H9 (cell line): ENCODE data around the gene TFDP1. TPM values are rescaled to one million over a fixed set of nuclear protein-coding genes. Genes with fewer than 3 reads are reported as not detected.
A peak's percentile ranks its signal among the peaks of the same experiment; 100 is the strongest.

ENCODE experiments used
- DNase-seq: peaks from one replicate; pipeline ENCODE4 v3.0.0-alpha.2; 2017
- H2AFZ ChIP-seq: one replicate; pipeline ENCODE4 v1.6.1; 2013; ENCODE audit warnings: mild to moderate bottlenecking, low read length, control low read depth, moderate library complexity
- H2AK5ac ChIP-seq: 2 replicates; pipeline ENCODE4 v1.6.1; 2013; ENCODE audit warnings: low read length, control low read depth, mixed read lengths; ENCODE audit not compliant: insufficient read length
- H2BK120ac ChIP-seq: one replicate; pipeline ENCODE4 v1.6.1; 2013; ENCODE audit warnings: low read depth, mild to moderate bottlenecking, low read length, control low read depth, inconsistent platforms; ENCODE audit not compliant: poor library complexity, severe bottlenecking
- H2BK12ac ChIP-seq: 2 replicates; pipeline ENCODE4 v1.6.1; 2013; ENCODE audit warnings: low read length, control low read depth, mixed read lengths, low read depth; ENCODE audit not compliant: insufficient read length
- H2BK15ac ChIP-seq: 2 replicates; pipeline ENCODE4 v1.6.1; 2013; ENCODE audit warnings: low read depth, low read length, control low read depth
- H2BK20ac ChIP-seq: one replicate; pipeline ENCODE4 v1.6.1; 2013; ENCODE audit warnings: low read depth, mild to moderate bottlenecking, low read length, control low read depth, inconsistent platforms; ENCODE audit not compliant: poor library complexity, severe bottlenecking
- H2BK5ac ChIP-seq: 2 replicates; pipeline ENCODE4 v1.6.1; 2013; ENCODE audit warnings: low read length, control low read depth, mixed read lengths; ENCODE audit not compliant: insufficient read length
- H3K14ac ChIP-seq: 2 replicates; pipeline ENCODE4 v1.6.1; 2013; ENCODE audit warnings: low read length, control low read depth; ENCODE audit not compliant: insufficient read depth
- H3K18ac ChIP-seq: 2 replicates; pipeline ENCODE4 v1.6.1; 2013; ENCODE audit warnings: low read depth, mild to moderate bottlenecking, mixed read lengths, low read length, control low read depth; ENCODE audit not compliant: insufficient read length
- H3K23ac ChIP-seq: 2 replicates; pipeline ENCODE4 v1.6.1; 2013; ENCODE audit warnings: low read length, control low read depth, mixed read lengths, low read depth; ENCODE audit not compliant: insufficient read length
- H3K23me2 ChIP-seq: 2 replicates; pipeline ENCODE4 v1.6.1; 2013; ENCODE audit warnings: low read depth, mild to moderate bottlenecking, mixed read lengths, low read length, control low read depth; ENCODE audit not compliant: insufficient read length, poor library complexity, severe bottlenecking
- H3K27ac ChIP-seq: 2 replicates; pipeline ENCODE4 v1.5.1; 2013; ENCODE audit warnings: low read length, control low read depth, mixed read lengths, low read depth; ENCODE audit not compliant: insufficient read length
- H3K27me3 ChIP-seq: 2 replicates; pipeline ENCODE4 v1.6.1; 2013; ENCODE audit warnings: low read length, control low read depth, inconsistent platforms; ENCODE audit not compliant: insufficient read depth
- H3K4ac ChIP-seq: 2 replicates; pipeline ENCODE4 v1.6.1; 2013; ENCODE audit warnings: low read depth, mild to moderate bottlenecking, control low read depth, inconsistent platforms, low read length, moderate library complexity
- H3K4me1 ChIP-seq: 2 replicates; pipeline ENCODE4 v1.6.1; 2013; ENCODE audit warnings: low read length, control low read depth, inconsistent platforms; ENCODE audit not compliant: insufficient read depth
- H3K4me2 ChIP-seq: 2 replicates; pipeline ENCODE4 v1.6.1; 2013; ENCODE audit warnings: low read length, control low read depth, mixed read lengths; ENCODE audit not compliant: insufficient read length, insufficient read depth
- H3K56ac ChIP-seq: 2 replicates; pipeline ENCODE4 v1.6.1; 2013; ENCODE audit warnings: low read depth, mild to moderate bottlenecking, mixed read lengths, low read length, control low read depth; ENCODE audit not compliant: insufficient read length
- H3K79me1 ChIP-seq: 2 replicates; pipeline ENCODE4 v1.6.1; 2013; ENCODE audit warnings: low read depth, mild to moderate bottlenecking, moderate library complexity, low read length, control low read depth, inconsistent platforms; ENCODE audit not compliant: insufficient read depth, poor library complexity, severe bottlenecking
- H3K79me2 ChIP-seq: 2 replicates; pipeline ENCODE4 v1.6.1; 2013; ENCODE audit warnings: low read length, control low read depth, inconsistent platforms; ENCODE audit not compliant: insufficient read depth
- H3K9ac ChIP-seq: 2 replicates; pipeline ENCODE4 v1.6.1; 2013; ENCODE audit warnings: low read length, control low read depth, mixed read lengths; ENCODE audit not compliant: insufficient read length; ENCODE audit errors: extremely low read depth
- H3K9me3 ChIP-seq: one replicate; pipeline ENCODE4 v1.6.1; 2013; ENCODE audit warnings: low read depth, low read length, inconsistent platforms; ENCODE audit not compliant: control insufficient read depth
- H3T11ph ChIP-seq: one replicate; pipeline ENCODE4 v1.6.1; 2013; ENCODE audit warnings: mild to moderate bottlenecking, low read length, control low read depth, inconsistent platforms
- H4K20me1 ChIP-seq: one replicate; pipeline ENCODE4 v1.6.1; 2013; ENCODE audit not compliant: control insufficient read depth, insufficient read length, insufficient read depth
- H4K5ac ChIP-seq: 2 replicates; pipeline ENCODE4 v1.6.1; 2013; ENCODE audit warnings: low read depth, mild to moderate bottlenecking, mixed read lengths, low read length, control low read depth; ENCODE audit not compliant: insufficient read length
- H4K8ac ChIP-seq: replicated peaks from 2 replicates; pipeline ENCODE4 v1.6.1; 2013; ENCODE audit warnings: low read length, control low read depth, mixed read lengths, low read depth; ENCODE audit not compliant: insufficient read length
- H4K91ac ChIP-seq: 2 replicates; pipeline ENCODE4 v1.6.1; 2013; ENCODE audit warnings: low read depth, mild to moderate bottlenecking, moderate library complexity, mixed read lengths, low read length, control low read depth; ENCODE audit not compliant: insufficient read length
- H3K27ac Mint-ChIP-seq, 3 experiments: 2 replicates in 2 of 3; 3 replicates in 1 of 3; pipeline ENCODE4 v1.8.0; 2020 to 2021; ENCODE audit warnings: mixed read lengths in 3 of 3, mild to moderate bottlenecking in 1 of 3, moderate library complexity in 1 of 3
- H3K27me3 Mint-ChIP-seq: 2 replicates; pipeline ENCODE4 v1.8.0; 2021; ENCODE audit warnings: low read depth, mild to moderate bottlenecking, moderate library complexity, mixed read lengths
- H3K36me3 Mint-ChIP-seq, 3 experiments: 2 replicates in 2 of 3; 3 replicates in 1 of 3; pipeline ENCODE4 v1.8.0; 2020 to 2021; ENCODE audit warnings: low read depth in 3 of 3, mixed read lengths in 3 of 3; ENCODE audit not compliant: insufficient read depth in 1 of 3
- H3K4me1 Mint-ChIP-seq, 2 experiments: 2 replicates each; pipeline ENCODE4 v1.8.0; 2020; ENCODE audit warnings: mixed read lengths in 2 of 2
- H3K4me3 Mint-ChIP-seq, 2 experiments: 2 replicates in 1 of 2; 3 replicates in 1 of 2; pipeline ENCODE4 v1.8.0; 2020 to 2021; ENCODE audit warnings: mild to moderate bottlenecking in 2 of 2, mixed read lengths in 2 of 2, moderate library complexity in 1 of 2
- H3K9me3 Mint-ChIP-seq, 2 experiments: 2 replicates in 1 of 2; 3 replicates in 1 of 2; pipeline ENCODE4 v1.8.0; 2020; ENCODE audit warnings: mild to moderate bottlenecking in 2 of 2, mixed read lengths in 2 of 2, moderate library complexity in 1 of 2
- WGBS: extraction: QIAGEN DNeasy Blood & Tissue Kit; methylation state at CpG from one replicate; pipeline ENCODE4 v1.1.7; 2013; ENCODE audit warnings: missing lambda C conversion rate, low lambda C conversion rate, mixed read lengths; ENCODE audit not compliant: insufficient read length; ENCODE audit errors: extremely low coverage; 5-methylcytosine and 5-hydroxymethylcytosine counted together
- total RNA-seq: library from RNA; stranded (reverse); gene quantifications from 2 replicates; pipeline ENCODE4 v1.2.1, GENCODE V29; 2021
- TF ChIP-seq, protein P1 (sequence below): fragments of 200-600 bp; sonication (generic); conservative IDR thresholded peaks from 3 replicates; pipeline ENCODE4 v1.8.0; 2021; ENCODE audit warnings: antibody characterized with exemption, mild to moderate bottlenecking

Gene TFDP1
- total RNA-seq, 1 experiment from 2014 or later = 111 TPM

DNA sequence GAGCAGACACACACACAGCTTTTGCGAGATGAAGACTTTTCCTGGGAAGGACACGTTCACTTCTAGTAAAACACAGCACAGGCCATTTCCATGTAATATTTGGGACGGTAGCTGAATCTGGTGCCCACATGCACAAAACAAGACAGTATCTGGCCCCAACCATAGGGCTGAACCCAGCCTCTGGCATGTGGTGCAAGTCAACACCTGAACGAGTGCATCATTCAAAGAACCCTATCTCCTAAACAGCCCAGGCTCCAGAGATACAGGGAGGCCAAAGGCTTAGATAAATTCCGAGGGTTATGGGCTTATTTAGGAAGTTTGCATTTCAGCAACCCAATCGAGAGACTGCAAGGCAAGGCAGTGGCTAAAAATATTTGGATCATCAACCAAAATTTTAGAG lies 2.7 kb upstream of the TFDP1 start:
- H3K27ac Mint-ChIP-seq = no peak overlapping the region
- TF ChIP-seq, protein P1, sequence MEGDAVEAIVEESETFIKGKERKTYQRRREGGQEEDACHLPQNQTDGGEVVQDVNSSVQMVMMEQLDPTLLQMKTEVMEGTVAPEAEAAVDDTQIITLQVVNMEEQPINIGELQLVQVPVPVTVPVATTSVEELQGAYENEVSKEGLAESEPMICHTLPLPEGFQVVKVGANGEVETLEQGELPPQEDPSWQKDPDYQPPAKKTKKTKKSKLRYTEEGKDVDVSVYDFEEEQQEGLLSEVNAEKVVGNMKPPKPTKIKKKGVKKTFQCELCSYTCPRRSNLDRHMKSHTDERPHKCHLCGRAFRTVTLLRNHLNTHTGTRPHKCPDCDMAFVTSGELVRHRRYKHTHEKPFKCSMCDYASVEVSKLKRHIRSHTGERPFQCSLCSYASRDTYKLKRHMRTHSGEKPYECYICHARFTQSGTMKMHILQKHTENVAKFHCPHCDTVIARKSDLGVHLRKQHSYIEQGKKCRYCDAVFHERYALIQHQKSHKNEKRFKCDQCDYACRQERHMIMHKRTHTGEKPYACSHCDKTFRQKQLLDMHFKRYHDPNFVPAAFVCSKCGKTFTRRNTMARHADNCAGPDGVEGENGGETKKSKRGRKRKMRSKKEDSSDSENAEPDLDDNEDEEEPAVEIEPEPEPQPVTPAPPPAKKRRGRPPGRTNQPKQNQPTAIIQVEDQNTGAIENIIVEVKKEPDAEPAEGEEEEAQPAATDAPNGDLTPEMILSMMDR = no peak
- Histone ChIP-seq H3K14ac (no peak overlapping the region), H3K9me3 (no peaks in the 10 kb centered on the region), H2BK5ac (no peak overlapping the region), H3T11ph (no peak overlapping the region), H3K23ac (no peak overlapping the region), H2BK120ac (no peak overlapping the region), H4K20me1 (no peaks in the 10 kb centered on the region), H3K4ac (no peak overlapping the region), H3K4me1 (peaks cover 3% of the 10 kb centered on the region; the same call in 1 of the 2 replicates), H3K79me2 (peaks cover 5% of the 10 kb centered on the region; the same call in 1 of the 2 replicates), H3K23me2 (no peaks in the 10 kb centered on the region), H2AFZ (no peak overlapping the region), H2BK12ac (no peak overlapping the region), H3K4me2 (no peak overlapping the region), H4K5ac (no peak overlapping the region), H3K56ac (no peak overlapping the region), H3K27ac (no peak overlapping the region), H3K18ac (no peak overlapping the region), H3K79me1 (peaks cover 4% of the 10 kb centered on the region), H2AK5ac (no peak overlapping the region), H3K9ac (no peak overlapping the region), H4K8ac (no peak overlapping the region), H2BK15ac (no peak overlapping the region), H2BK20ac (no peak overlapping the region), H4K91ac (no peak overlapping the region), H3K27me3 (no peaks in the 10 kb centered on the region)
- H3K4me3 Mint-ChIP-seq = no peak overlapping the region
- H3K36me3 Mint-ChIP-seq = peaks cover 7 to 16% (median 9%) of the 10 kb centered on the region in 3 experiments
- no peaks in the 10 kb centered on the region for H3K27me3 Mint-ChIP-seq
- peak; percentile 10 for DNase-seq
- peaks cover 2 to 7% of the 10 kb centered on the region in 2 experiments for H3K9me3 Mint-ChIP-seq
- no CpG with 5 or more reads among the region's 6 CpGs for WGBS
- H3K4me1 Mint-ChIP-seq = peaks cover 11 to 16% of the 10 kb centered on the region in 2 experiments
